GM10248 (cell line): ENCODE data around the gene NEK5.

Source experiments
- CTCF ChIA-PET: fragments of 300-600 bp; sonication (Branson Sonifier 250); formaldehyde crosslinking; extraction: SDS; loops from one replicate; lab custom pipeline; 2021; ENCODE audit warnings: antibody characterized with exemption; lab: Yijun Ruan, JAX
- POLR2A ChIA-PET: fragments of 350-650 bp; sonication (Branson Sonifier 250); formaldehyde crosslinking; extraction: SDS; loops from one replicate; lab custom pipeline; 2020; ENCODE audit warnings: antibody characterized with exemption; lab: Yijun Ruan, JAX
- DNase-seq: peaks from one replicate; pipeline ENCODE4 v3.0.0; 2012; ENCODE audit errors: extremely low spot score
- TF ChIP-seq, protein P1 (sequence below): IDR thresholded peaks from 2 replicates; pipeline ENCODE4 v1.5.1; 2012; ENCODE audit warnings: mild to moderate bottlenecking, low read depth; ENCODE audit errors: extremely low read depth, missing control alignments, control extremely low read depth

NEK5 gene

GRCh38 chr13:52024481-52024880 lies 104.4 kb downstream of the NEK5 start, which contains the start of gene UTP14C:
UTP14C (plus strand) TSS chr13:52024691; CDS start chr13:52028805, 4,114 bp downstream.
- ChIA-PET POLR2A (no interaction called here), CTCF (interaction anchor here (1.3 to 1.8 kb wide), 2 partner anchors 8 to 426 kb away, joined by 4 to 5 read pairs; no protein-coding TSS in a partner anchor)
- DNase-seq: no peak
- TF ChIP-seq, protein P1, sequence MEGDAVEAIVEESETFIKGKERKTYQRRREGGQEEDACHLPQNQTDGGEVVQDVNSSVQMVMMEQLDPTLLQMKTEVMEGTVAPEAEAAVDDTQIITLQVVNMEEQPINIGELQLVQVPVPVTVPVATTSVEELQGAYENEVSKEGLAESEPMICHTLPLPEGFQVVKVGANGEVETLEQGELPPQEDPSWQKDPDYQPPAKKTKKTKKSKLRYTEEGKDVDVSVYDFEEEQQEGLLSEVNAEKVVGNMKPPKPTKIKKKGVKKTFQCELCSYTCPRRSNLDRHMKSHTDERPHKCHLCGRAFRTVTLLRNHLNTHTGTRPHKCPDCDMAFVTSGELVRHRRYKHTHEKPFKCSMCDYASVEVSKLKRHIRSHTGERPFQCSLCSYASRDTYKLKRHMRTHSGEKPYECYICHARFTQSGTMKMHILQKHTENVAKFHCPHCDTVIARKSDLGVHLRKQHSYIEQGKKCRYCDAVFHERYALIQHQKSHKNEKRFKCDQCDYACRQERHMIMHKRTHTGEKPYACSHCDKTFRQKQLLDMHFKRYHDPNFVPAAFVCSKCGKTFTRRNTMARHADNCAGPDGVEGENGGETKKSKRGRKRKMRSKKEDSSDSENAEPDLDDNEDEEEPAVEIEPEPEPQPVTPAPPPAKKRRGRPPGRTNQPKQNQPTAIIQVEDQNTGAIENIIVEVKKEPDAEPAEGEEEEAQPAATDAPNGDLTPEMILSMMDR: no peak

DNA sequence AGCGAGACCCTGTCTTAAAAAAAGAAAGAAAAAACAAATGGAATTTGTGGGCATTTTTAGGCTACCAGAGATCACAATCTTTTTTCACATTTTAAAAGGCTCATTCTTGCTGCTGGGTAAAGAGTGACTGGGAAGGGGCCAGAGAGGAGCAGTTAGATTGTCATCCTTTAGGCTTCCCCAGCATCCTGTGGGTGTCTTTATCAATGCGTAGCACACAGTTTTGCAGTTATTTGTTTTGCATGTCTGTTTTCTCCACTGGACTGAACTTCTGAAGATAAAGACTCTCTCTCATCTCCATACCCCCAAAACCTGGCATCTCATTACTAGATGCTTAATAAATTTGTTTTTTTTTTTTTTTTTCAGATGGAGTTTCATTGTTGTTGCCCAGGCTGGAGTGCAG lies 106.5 kb downstream of the NEK5 start:
- no peak for DNase-seq
- ChIA-PET POLR2A (no interaction called here), CTCF (interaction anchor here (0.7 to 1.4 kb wide), 3 partner anchors 11 to 129 kb away, joined by 3 read pairs; no protein-coding TSS in a partner anchor)
- TF ChIP-seq, protein P1: no peak

DNA sequence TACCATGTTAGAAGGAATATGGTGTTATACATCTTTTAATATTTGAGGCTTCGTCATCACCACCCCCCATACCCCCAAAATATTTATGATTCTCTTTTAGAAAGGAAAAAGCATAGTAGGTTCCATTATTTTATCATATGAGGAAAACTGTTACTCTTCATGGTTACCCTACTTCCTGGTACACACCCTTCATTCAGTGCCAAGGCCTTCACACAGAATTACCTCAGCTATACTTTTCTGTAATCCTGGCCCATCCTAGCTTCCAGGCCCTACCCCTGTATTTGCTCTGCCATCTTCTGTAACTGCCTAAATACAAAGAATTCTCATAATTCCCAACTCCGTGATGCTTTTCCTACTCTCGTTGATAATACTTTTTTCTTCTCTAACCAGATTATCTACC lies 108.7 kb downstream of the NEK5 start:
- POLR2A ChIA-PET: no interaction called here
- CTCF ChIA-PET: interaction anchor here (1.7 kb wide), 1 partner anchor 10 kb away, joined by 6 read pairs; no protein-coding TSS in a partner anchor

DNA sequence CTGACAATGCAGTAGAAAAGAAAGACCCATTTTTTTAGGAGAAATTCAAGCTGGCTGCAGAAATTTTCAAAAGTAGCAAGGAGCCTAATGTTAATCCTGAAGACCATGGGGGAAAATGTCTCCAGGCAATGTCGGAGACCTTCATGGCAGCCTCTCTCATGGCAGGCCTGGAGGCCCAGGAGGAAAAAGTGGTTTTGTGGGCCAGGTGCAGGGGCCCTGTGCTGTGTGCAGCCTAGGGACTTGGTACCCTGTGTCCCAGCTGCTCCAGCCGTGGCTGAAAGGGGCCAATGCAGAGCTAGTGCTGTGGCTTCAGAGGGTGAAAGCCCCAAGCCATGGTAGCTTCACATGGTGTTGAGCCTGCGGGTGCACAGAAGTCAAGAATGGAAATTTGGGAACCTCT lies 112.6 kb downstream of the NEK5 start:
- TF ChIP-seq, protein P1: no peak
- CTCF ChIA-PET: interaction anchor here (1.3 kb wide), 1 partner anchor 111 kb away, joined by 3 read pairs; no protein-coding TSS in a partner anchor
- POLR2A ChIA-PET: no interaction called here
- no peak for DNase-seq

More for the DNA sequence above, 108.7 kb downstream of the NEK5 start:
- TF ChIP-seq, protein P1: no peak
- DNase-seq: no peak

GRCh38 chr13:52012512-52012836 lies 116.4 kb downstream of the NEK5 start:
- TF ChIP-seq, protein P1: no peak
- no peak for DNase-seq
- ChIA-PET CTCF (interaction anchor here (1.1 to 1.9 kb wide), 4 partner anchors 11 to 438 kb away, joined by 5 to 16 read pairs (median 6); partner anchors contain the start of gene VPS36), POLR2A (no interaction called here)

DNA sequence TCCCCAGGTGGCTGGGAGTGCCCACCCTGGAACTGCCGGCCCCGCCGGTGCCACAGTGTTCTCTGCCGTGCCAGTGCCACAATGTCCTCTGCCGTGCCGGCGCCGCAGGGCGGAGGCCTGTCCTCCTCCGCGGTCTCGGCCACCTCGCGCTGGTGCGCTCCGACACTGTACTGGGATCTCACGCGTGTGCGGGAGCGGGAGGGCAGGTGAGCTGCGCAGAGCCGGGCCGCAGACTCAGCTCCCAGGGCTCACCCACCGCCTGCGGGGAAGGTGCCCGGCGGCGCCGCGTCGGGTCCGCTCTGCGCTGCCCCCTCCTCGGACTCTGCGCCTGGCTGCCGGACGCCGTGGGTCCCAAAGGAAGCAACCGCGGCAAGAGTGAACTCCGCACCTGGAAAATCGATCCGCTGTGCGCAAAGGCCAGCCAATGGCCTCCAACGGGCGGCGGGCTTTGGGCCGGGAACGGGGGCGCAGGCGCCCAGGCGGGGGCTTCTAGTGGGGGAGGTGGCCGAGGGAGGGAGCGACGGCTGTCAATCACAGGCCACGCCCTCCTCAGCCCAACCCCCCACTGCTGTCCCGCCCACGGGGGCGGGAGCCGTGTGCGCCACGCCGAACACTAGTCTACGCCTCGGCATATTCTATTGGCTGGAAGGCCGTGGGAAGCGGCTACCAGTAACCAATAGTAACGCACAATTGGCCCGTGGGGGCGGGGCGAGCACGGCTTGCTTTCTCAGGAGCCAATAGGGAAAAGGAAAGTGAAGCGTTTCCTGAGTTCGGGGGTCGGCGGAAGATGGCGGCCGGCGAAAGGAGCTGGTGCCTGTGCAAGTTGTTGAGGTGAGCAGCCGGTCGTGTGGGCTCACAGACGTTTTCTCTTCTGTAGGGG lies 117.0 kb downstream of the NEK5 start, which contains the start of gene ALG11:
TSS of gene ALG11 (plus strand) at position 767 of the 880 bp plus-strand sequence. CDS start at position 788, 21 bp downstream.
- ChIA-PET POLR2A (no interaction called here), CTCF (interaction anchor here (1.1 to 1.9 kb wide), 4 partner anchors 10 to 439 kb away, joined by 5 to 16 read pairs (median 6); partner anchors contain the start of gene VPS36)
- TF ChIP-seq, protein P1: no peak
- DNase-seq: peak; percentile 98
